Measurements from ENCODE around the gene GNB5.

GRCh38 chr15:52228921-52229320 is 37.7 kb upstream of the GNB5 start:
- TF ChIP-seq EZH2 (IDR thresholded peaks at IDR 0.05; ENCODE audit: borderline replicate concordance, insufficient read depth, low read length, poor library complexity, severe bottlenecking), result no peak
- TF ChIP-seq CTCF (IDR thresholded peaks at IDR 0.05; ENCODE audit: poor library complexity, severe bottlenecking), result no peak
- TF ChIP-seq EP300 (conservative IDR thresholded peaks at IDR 0.05; ENCODE audit: poor library complexity, severe bottlenecking), result no peak
- TF ChIP-seq SMC3 (conservative IDR thresholded peaks at IDR 0.05; ENCODE audit: poor library complexity), result no peak
- no peak for TF ChIP-seq RAD21 (conservative IDR thresholded peaks at IDR 0.05)
- no peak for TF ChIP-seq POLR2AphosphoS5 (IDR thresholded peaks at IDR 0.05)

Measured in neural cell (in vitro differentiated cells).